ENCODE data around the gene EML5. TPM values are rescaled to one million over a fixed set of nuclear protein-coding genes. Genes with fewer than 3 reads are reported as not detected.

EML5 gene
- polyA plus RNA-seq, 3 donors = not detected

- 100% methylated on average over 1 of the region's 2 CpGs for WGBS (ENCODE audit: insufficient coverage)
- no peak for TF ChIP-seq CTCF (IDR thresholded peaks at IDR 0.05)
- Histone ChIP-seq H3K4me2 (replicated peaks; ENCODE audit: extremely low read depth, low read length, poor library complexity, severe bottlenecking) (no peak overlapping the region), H3K4me3 (replicated peaks in 1 of 3; ENCODE audit: low read depth in 2 of 3, low read length in 3 of 3) (no peak overlapping the region), H3K9ac (ENCODE audit: insufficient read depth, low read length, poor library complexity, severe bottlenecking) (no peak overlapping the region), H3K27ac (ENCODE audit: low read depth in 1 of 2, low read length in 2 of 2) (no peak overlapping the region), H3K9me3 (replicated peaks in 1 of 2; ENCODE audit: control insufficient read depth in 1 of 2, insufficient read depth in 1 of 2, low read length in 2 of 2) (no peaks in the 10 kb centered on the region), H2AFZ (ENCODE audit: insufficient read depth, low read depth, low read length, poor library complexity, severe bottlenecking) (no peak overlapping the region), H3K79me2 (ENCODE audit: insufficient read depth, low read length) (no peaks in the 10 kb centered on the region), H4K20me1 (ENCODE audit: insufficient read depth, low read length) (no peaks in the 10 kb centered on the region), H3K36me3 (replicated peaks in 1 of 2; ENCODE audit: control insufficient read depth in 1 of 2, insufficient read depth in 2 of 2, low read length in 2 of 2) (peaks cover 53 to 99% of the 10 kb centered on the region in 2 donors), H3K4me1 (ENCODE audit: control insufficient read depth in 1 of 2, insufficient read depth in 2 of 2, low read length in 2 of 2) (no peaks in the 10 kb centered on the region), H3K27me3 (ENCODE audit: control insufficient read depth in 2 of 2, insufficient read depth in 2 of 2, low read length in 2 of 2) (no peaks in the 10 kb centered on the region)
- no peak for DNase-seq
- Mint-ChIP-seq H3K27ac (peak overlapping the region in 2 of 7 donors; percentile 2 to 26), H3K9me3 (no peaks in the 10 kb centered on the region), H3K27me3 (ENCODE audit: low read depth in 3 of 3) (no peaks in the 10 kb centered on the region), H3K4me3 (no peak overlapping the region), H3K4me1 (peaks cover 3% of the 10 kb centered on the region), H3K36me3 (peaks cover 71 to 81% of the 10 kb centered on the region in 2 donors)
- intact Hi-C loops (cut with micrococcal nuclease) = no loop called here
Observed at GRCh38 chr14:88598097-88598675, 194.6 kb downstream of the EML5 start.

DNA sequence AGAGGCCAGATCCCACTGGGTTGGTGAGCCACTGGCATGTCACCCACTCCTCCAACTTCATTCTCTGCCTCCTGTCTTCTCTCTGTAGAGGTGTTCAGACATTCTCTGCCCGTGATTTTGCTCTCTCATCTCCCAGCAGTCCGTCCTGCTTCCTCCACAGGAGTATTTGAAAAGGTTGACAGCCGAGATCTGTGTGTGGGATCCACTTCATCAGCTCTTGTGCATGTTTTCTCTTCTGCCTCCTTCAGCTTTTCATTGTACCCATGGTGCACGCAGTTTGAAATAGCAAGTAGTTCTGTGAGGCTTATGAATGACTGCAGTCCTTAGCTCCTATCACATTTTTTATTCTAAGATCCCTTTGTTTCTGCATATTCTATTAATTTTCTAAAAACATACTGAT is 195.2 kb downstream of the EML5 start:
- intact Hi-C loops (cut with micrococcal nuclease) = no loop called here
- Histone ChIP-seq H3K4me1 (ENCODE audit: control insufficient read depth in 1 of 2, insufficient read depth in 2 of 2, low read length in 2 of 2) (no peaks in the 10 kb centered on the region), H3K4me2 (replicated peaks; ENCODE audit: extremely low read depth, low read length, poor library complexity, severe bottlenecking) (no peak overlapping the region), H3K79me2 (ENCODE audit: insufficient read depth, low read length) (no peaks in the 10 kb centered on the region), H4K20me1 (ENCODE audit: insufficient read depth, low read length) (no peaks in the 10 kb centered on the region), H3K9ac (ENCODE audit: insufficient read depth, low read length, poor library complexity, severe bottlenecking) (no peak overlapping the region), H2AFZ (ENCODE audit: insufficient read depth, low read depth, low read length, poor library complexity, severe bottlenecking) (no peak overlapping the region), H3K9me3 (replicated peaks in 1 of 2; ENCODE audit: control insufficient read depth in 1 of 2, insufficient read depth in 1 of 2, low read length in 2 of 2) (no peaks in the 10 kb centered on the region), H3K4me3 (replicated peaks in 1 of 3; ENCODE audit: low read depth in 2 of 3, low read length in 3 of 3) (no peak overlapping the region), H3K27ac (ENCODE audit: low read depth in 1 of 2, low read length in 2 of 2) (no peak overlapping the region), H3K27me3 (ENCODE audit: control insufficient read depth in 2 of 2, insufficient read depth in 2 of 2, low read length in 2 of 2) (no peaks in the 10 kb centered on the region), H3K36me3 (replicated peaks in 1 of 2; ENCODE audit: control insufficient read depth in 1 of 2, insufficient read depth in 2 of 2, low read length in 2 of 2) (peaks cover 51 to 99% of the 10 kb centered on the region in 2 donors)
- WGBS (ENCODE audit: insufficient coverage) = no CpG with 5 or more reads among the region's 4 CpGs
- Mint-ChIP-seq H3K4me3 (no peak overlapping the region), H3K4me1 (peaks cover 3% of the 10 kb centered on the region), H3K36me3 (peaks cover 68 to 81% of the 10 kb centered on the region in 2 donors), H3K27me3 (ENCODE audit: low read depth in 3 of 3) (no peaks in the 10 kb centered on the region), H3K27ac (peak overlapping the region in 2 of 7 donors; percentile 7 to 47), H3K9me3 (no peaks in the 10 kb centered on the region)
- no peak for TF ChIP-seq CTCF (IDR thresholded peaks at IDR 0.05)
- no peak for DNase-seq
